DMS53 treated with DMSO at 0.1 percent for 48 hours (cell line): ENCODE results near the gene ENTPD6.

ENCODE experiments used
- DNase-seq: peaks from one replicate; lab custom pipeline; 2025; ENCODE audit not compliant: unreplicated experiment; lab: John Stamatoyannopoulos, UW

Gene ENTPD6

DNA sequence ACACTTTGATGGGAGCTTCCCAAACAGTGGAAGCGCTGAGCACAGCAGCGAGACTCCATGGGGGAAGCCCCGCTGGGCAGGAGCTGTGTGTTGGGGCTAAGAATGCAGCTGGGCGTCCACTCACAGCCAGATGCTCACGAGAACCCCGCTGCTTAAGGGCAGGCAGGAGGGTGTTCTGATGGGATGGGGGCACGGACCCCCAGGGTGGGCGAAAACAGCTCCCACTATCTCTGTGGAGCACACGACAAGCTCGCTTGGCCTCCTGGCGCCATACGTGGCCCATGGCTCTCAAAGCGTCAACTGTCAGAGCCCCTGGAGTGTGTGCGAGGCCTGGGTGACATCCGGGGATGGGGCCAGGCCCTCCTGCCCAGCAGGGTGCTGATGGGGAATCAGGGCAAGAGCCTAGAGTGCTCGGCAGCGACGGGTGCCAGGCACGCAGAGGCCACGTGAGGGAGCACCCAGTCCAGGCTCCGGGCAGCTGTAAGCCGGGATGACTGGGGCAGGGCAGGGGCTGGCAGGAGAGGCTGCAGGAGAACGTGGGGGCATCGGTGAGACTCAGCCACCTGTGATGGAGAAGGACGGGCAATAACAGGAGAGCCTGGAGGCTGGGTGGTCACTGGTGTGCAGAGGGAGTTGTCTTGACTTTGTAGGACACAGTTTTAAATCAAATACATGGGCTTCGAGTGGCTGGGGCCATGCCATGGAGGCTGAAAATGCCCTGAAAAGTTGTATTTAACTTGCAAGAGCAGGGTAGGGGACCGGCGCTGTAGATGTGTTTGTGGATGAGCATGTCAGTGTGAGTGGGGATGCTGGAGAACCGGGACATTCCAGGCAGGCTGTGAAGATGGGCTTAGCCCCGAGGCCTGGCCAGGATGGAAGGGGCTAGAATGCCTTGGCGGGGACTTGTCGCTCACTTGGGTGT lies 79.6 kb downstream of the ENTPD6 start:
- no peak for DNase-seq

DNA sequence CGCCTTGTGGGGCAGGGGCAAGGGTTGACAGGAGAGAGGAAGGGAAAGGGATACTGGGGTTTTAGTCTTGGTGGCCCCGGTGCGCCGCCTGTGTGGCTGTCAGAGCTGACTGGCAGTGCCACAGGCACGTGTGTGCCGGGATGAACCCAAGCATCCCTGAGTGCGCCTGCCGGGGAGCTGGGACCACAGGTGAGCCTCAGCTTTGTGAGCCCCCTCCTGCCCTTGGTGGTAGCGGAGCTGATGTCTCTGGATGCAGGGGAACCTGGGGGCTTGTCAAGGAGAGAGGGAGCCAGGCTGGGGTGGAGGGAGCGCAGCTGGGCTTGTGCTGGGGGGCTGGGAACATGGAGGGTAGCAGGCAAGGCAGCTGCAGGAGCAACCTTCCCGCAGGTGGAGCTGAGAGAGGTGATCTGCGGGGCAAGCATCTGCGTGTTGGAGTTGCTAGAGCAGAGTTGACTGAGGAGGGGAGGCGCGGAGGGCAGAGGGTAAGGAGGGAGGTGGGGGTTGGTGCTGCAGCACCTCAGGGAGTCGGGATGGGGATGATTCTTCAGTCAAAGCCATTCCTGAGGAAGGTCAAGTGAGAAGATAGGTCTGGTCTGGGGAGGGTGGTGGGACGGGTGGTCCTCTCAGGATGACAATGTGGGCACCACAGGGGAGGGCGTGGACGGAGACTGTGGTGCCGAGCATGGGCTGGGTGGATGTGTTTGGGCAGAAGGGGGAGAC lies 80.5 kb downstream of the ENTPD6 start:
- no peak for DNase-seq
